ENCODE data around the gene SH3TC1. TPM values are rescaled to one million over a fixed set of nuclear protein-coding genes. Genes with fewer than 3 reads are reported as not detected.

SH3TC1 gene
- total RNA-seq, 1 donor from 2014 or later, result 23.2 TPM

GRCh38 chr4:8289151-8289750 is 90.2 kb downstream of the SH3TC1 start:
- DNase-seq (ENCODE audit: low spot score in 2 of 2, unreplicated experiment in 2 of 2), result no peak
- no peak overlapping the region for H3K27ac Mint-ChIP-seq
- no peaks in the 10 kb centered on the region for H3K9me3 Mint-ChIP-seq
- no peak overlapping the region for H3K4me3 Mint-ChIP-seq
- H3K27me3 Mint-ChIP-seq (ENCODE audit: low read depth), result no peaks in the 10 kb centered on the region
- H3K4me1 Mint-ChIP-seq, result no peaks in the 10 kb centered on the region
- TF ChIP-seq CTCF (IDR thresholded peaks at IDR 0.05; ENCODE audit: unreplicated experiment), result no peak
- H3K36me3 Mint-ChIP-seq, result no peaks in the 10 kb centered on the region

GRCh38 chr4:8289956-8290700 is 91.0 kb downstream of the SH3TC1 start:
- Mint-ChIP-seq H3K27ac (no peak overlapping the region), H3K36me3 (peaks cover 5% of the 10 kb centered on the region), H3K4me1 (no peaks in the 10 kb centered on the region), H3K9me3 (peaks cover 5% of the 10 kb centered on the region), H3K27me3 (ENCODE audit: low read depth) (no peaks in the 10 kb centered on the region), H3K4me3 (no peak overlapping the region)
- no peak for TF ChIP-seq CTCF (IDR thresholded peaks at IDR 0.05; ENCODE audit: unreplicated experiment)
- no peak for DNase-seq (ENCODE audit: low spot score in 2 of 2, unreplicated experiment in 2 of 2)

- Mint-ChIP-seq H3K4me3 (no peak overlapping the region), H3K27me3 (ENCODE audit: low read depth) (no peaks in the 10 kb centered on the region), H3K36me3 (peaks cover 5% of the 10 kb centered on the region), H3K27ac (no peak overlapping the region), H3K4me1 (no peaks in the 10 kb centered on the region), H3K9me3 (peaks cover 5% of the 10 kb centered on the region)
- TF ChIP-seq CTCF (IDR thresholded peaks at IDR 0.05; ENCODE audit: unreplicated experiment), result no peak
- no peak for DNase-seq (ENCODE audit: low spot score in 2 of 2, unreplicated experiment in 2 of 2)
These were observed 91.5 kb downstream of the SH3TC1 start for GRCh38 chr4:8290701-8290970.

Other genes with a start within 250 kb of the SH3TC1 start
- 2.7 to 3.5 TPM (median 3.1 TPM) in 3 replicates for gene ABLIM2, start 40.5 kb upstream of the SH3TC1 start, total RNA-seq
- gene HTRA3, start 70.5 kb downstream of the SH3TC1 start, total RNA-seq, result 25.6 to 27.9 TPM (median 26.2 TPM) in 3 replicates
- 57.5 to 60.0 TPM (median 59.7 TPM) in 3 replicates for gene ACOX3, start 241.4 kb downstream of the SH3TC1 start, total RNA-seq
- 37.9 to 41.7 TPM (median 41.2 TPM) in 3 replicates for gene TRMT44, start 241.5 kb downstream of the SH3TC1 start, total RNA-seq